ENCODE results near the gene ARHGAP15. TPM values are rescaled to one million over a fixed set of nuclear protein-coding genes. Genes with fewer than 3 reads are reported as not detected.

The ARHGAP15 gene
- total RNA-seq, 1 donor from 2014 or later = 0.51 TPM

DNA sequence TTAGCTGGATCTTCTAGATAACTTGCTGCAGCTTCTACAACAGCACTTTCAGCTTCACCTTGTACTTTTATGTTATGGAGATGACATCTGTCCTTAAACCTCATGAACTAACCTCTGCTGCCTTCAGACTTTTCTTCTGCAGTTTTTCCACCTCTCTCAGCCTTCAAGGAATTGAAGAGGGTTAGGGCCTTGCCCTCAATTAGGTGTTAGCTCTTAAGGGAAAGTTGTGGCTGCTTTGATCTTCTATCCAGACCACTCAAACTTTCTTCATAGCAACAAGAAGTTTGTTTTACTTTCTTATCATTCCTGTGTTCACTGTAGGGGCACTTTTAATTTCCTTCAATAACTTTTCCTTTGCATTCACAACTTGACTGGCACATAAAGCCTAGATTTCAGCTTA lies 52.3 kb downstream of the ARHGAP15 start:
- Mint-ChIP-seq H3K27ac (no peak overlapping the region), H3K36me3 (peaks cover 3% of the 10 kb centered on the region), H3K4me1 (peaks cover 7% of the 10 kb centered on the region), H3K27me3 (ENCODE audit: low read depth) (no peaks in the 10 kb centered on the region), H3K4me3 (no peak overlapping the region), H3K9me3 (peaks cover 17% of the 10 kb centered on the region)
- TF ChIP-seq, protein P1, sequence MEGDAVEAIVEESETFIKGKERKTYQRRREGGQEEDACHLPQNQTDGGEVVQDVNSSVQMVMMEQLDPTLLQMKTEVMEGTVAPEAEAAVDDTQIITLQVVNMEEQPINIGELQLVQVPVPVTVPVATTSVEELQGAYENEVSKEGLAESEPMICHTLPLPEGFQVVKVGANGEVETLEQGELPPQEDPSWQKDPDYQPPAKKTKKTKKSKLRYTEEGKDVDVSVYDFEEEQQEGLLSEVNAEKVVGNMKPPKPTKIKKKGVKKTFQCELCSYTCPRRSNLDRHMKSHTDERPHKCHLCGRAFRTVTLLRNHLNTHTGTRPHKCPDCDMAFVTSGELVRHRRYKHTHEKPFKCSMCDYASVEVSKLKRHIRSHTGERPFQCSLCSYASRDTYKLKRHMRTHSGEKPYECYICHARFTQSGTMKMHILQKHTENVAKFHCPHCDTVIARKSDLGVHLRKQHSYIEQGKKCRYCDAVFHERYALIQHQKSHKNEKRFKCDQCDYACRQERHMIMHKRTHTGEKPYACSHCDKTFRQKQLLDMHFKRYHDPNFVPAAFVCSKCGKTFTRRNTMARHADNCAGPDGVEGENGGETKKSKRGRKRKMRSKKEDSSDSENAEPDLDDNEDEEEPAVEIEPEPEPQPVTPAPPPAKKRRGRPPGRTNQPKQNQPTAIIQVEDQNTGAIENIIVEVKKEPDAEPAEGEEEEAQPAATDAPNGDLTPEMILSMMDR (IDR thresholded peaks at IDR 0.05; ENCODE audit: unreplicated experiment) = no peak
- no peak for DNase-seq (ENCODE audit: low spot score in 2 of 2, unreplicated experiment in 2 of 2)

DNA sequence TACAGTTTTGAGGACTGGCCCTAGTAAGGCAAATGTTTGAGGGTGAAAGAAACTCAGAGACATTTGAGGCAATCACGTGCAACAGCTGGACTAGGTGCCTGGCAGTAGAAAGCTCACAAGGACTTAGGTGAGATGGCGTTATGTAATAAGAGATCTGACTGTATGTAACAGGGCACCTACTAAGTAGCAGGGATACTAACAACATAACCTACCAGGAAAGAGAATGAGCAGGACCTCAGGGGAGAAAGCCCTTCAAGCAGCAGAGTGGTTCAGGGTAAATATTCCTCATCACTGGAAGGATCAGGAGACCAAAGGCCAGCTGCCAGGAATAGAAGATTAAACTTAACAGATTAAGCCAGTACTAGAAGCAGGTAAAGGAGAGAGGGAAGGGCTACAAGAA lies 53.4 kb downstream of the ARHGAP15 start:
- DNase-seq (ENCODE audit: low spot score in 2 of 2, unreplicated experiment in 2 of 2) = no peak
- Mint-ChIP-seq H3K4me3 (no peak overlapping the region), H3K9me3 (peaks cover 17% of the 10 kb centered on the region)

DNA sequence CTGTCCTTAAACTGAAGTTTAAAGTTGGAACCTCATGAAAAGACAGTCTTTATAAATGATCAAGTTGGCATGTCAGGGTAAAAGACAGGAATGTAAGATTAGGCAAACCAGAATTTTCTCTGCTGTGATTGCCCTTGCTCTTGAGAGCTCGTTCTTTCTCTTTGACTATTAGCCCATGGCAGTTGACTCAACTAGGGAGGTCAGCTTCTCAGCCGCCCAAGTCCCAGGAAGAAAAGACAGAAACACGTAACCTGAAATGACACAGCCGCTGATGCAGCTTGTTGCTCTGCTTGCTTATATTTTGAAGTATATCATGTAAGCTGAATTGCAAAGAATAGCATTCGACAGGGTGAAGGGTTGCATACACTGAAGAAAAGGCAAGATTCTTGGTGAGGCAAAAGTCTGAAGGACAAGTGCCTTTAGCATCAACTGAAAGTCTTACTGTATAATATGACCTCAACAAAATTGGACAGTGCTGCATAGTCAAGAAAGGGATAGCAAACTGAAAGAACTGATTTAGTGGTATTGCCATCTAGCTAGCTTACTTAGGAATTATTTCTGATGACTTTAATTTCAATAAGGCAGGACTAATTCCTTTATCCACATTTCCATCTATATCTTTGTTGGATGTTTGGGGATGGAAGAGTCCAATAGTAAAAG lies 54.7 kb downstream of the ARHGAP15 start:
- peaks cover 17% of the 10 kb centered on the region for H3K9me3 Mint-ChIP-seq
- no peak overlapping the region for H3K27ac Mint-ChIP-seq
- H3K4me1 Mint-ChIP-seq = no peaks in the 10 kb centered on the region
- H3K36me3 Mint-ChIP-seq = peaks cover 3% of the 10 kb centered on the region
- H3K27me3 Mint-ChIP-seq (ENCODE audit: low read depth) = no peaks in the 10 kb centered on the region
- H3K4me3 Mint-ChIP-seq = no peak overlapping the region
- TF ChIP-seq, protein P1 (IDR thresholded peaks at IDR 0.05; ENCODE audit: unreplicated experiment) = no peak
- DNase-seq (ENCODE audit: low spot score in 2 of 2, unreplicated experiment in 2 of 2) = no peak

More for the DNA sequence above, 53.4 kb downstream of the ARHGAP15 start:
- no peaks in the 10 kb centered on the region for H3K4me1 Mint-ChIP-seq
- H3K36me3 Mint-ChIP-seq = peaks cover 3% of the 10 kb centered on the region
- TF ChIP-seq, protein P1 (IDR thresholded peaks at IDR 0.05; ENCODE audit: unreplicated experiment) = no peak
- no peak overlapping the region for H3K27ac Mint-ChIP-seq
- H3K27me3 Mint-ChIP-seq (ENCODE audit: low read depth) = no peaks in the 10 kb centered on the region

- H3K9me3 Mint-ChIP-seq = peaks cover 8% of the 10 kb centered on the region
- TF ChIP-seq, protein P1 (IDR thresholded peaks at IDR 0.05; ENCODE audit: unreplicated experiment) = no peak
- no peaks in the 10 kb centered on the region for H3K4me1 Mint-ChIP-seq
- H3K4me3 Mint-ChIP-seq = no peak overlapping the region
- DNase-seq (ENCODE audit: low spot score in 2 of 2, unreplicated experiment in 2 of 2) = no peak
- H3K27ac Mint-ChIP-seq = no peak overlapping the region
- no peaks in the 10 kb centered on the region for H3K27me3 Mint-ChIP-seq (ENCODE audit: low read depth)
- H3K36me3 Mint-ChIP-seq = no peaks in the 10 kb centered on the region
Measured at GRCh38 chr2:143186876-143187275, 57.7 kb downstream of the ARHGAP15 start.

GRCh38 chr2:143190431-143190830 lies 61.2 kb downstream of the ARHGAP15 start:
- no peak overlapping the region for H3K27ac Mint-ChIP-seq
- H3K36me3 Mint-ChIP-seq = no peaks in the 10 kb centered on the region
- peaks cover 7% of the 10 kb centered on the region for H3K4me1 Mint-ChIP-seq
- H3K9me3 Mint-ChIP-seq = no peaks in the 10 kb centered on the region
- TF ChIP-seq, protein P1 (IDR thresholded peaks at IDR 0.05; ENCODE audit: unreplicated experiment) = no peak
- H3K4me3 Mint-ChIP-seq = no peak overlapping the region
- peaks cover 7% of the 10 kb centered on the region for H3K27me3 Mint-ChIP-seq (ENCODE audit: low read depth)
- no peak for DNase-seq (ENCODE audit: low spot score in 2 of 2, unreplicated experiment in 2 of 2)

Measured in mesothelial cell of epicardium (in vitro differentiated cells).